Activated B cell treated with CpG ODN at 0.5 μM for 24 hours (primary cell): ENCODE measurements around the gene TSPO. TPM values are rescaled to one million over a fixed set of nuclear protein-coding genes. Genes with fewer than 3 reads are reported as not detected.

Source experiments
- ATAC-seq: fragments of 200-7000 bp; cut with Tn5 transposase; one replicate; pipeline ENCODE4 v1.10.0; 2021; ENCODE audit warnings: low read depth, mild to moderate bottlenecking, moderate library complexity
- CTCF ChIA-PET: fragments of 350-600 bp; sonication (Branson Sonifier 250); formaldehyde crosslinking; loops from one replicate; lab custom pipeline; 2021; ENCODE audit warnings: antibody characterized with exemption; lab: Charles Lee
- POLR2A ChIA-PET: fragments of 350-600 bp; sonication (Branson Sonifier 250); formaldehyde crosslinking; loops from one replicate; lab custom pipeline; 2021; ENCODE audit warnings: antibody characterized with exemption; lab: Charles Lee
- DNase-seq: peaks from one replicate; pipeline ENCODE4 v3.0.0; 2022
- H3K27ac Mint-ChIP-seq: one replicate; pipeline ENCODE4 v1.8.0; 2020; ENCODE audit warnings: mixed read lengths
- H3K27me3 Mint-ChIP-seq: one replicate; pipeline ENCODE4 v1.8.0; 2021; ENCODE audit warnings: mixed read lengths
- H3K36me3 Mint-ChIP-seq: one replicate; pipeline ENCODE4 v1.8.0; 2021; ENCODE audit warnings: low read depth, mixed read lengths
- H3K4me1 Mint-ChIP-seq: one replicate; pipeline ENCODE4 v1.8.0; 2021; ENCODE audit warnings: mixed read lengths
- H3K4me3 Mint-ChIP-seq: one replicate; pipeline ENCODE4 v1.8.0; 2020; ENCODE audit warnings: mild to moderate bottlenecking, mixed read lengths
- H3K9me3 Mint-ChIP-seq: one replicate; pipeline ENCODE4 v1.8.0; 2020; ENCODE audit warnings: mixed read lengths
- intact Hi-C: fragments of 100-400 bp; cut with micrococcal nuclease; formaldehyde crosslinking; loops from one replicate; pipeline ENCODE4 v1.15.1; 2024
- total RNA-seq: library from RNA; stranded (reverse); gene quantifications from 2 replicates; pipeline ENCODE4 v1.2.3, GENCODE V29; 2022
- TF ChIP-seq, protein P1 (sequence below): fragments of 200-600 bp; IDR thresholded peaks from one replicate; pipeline ENCODE4 v1.8.0; 2022; ENCODE audit warnings: antibody characterized with exemption, mild to moderate bottlenecking

TSPO gene
- total RNA-seq, 1 donor from 2014 or later = 40.9 TPM

GRCh38 chr22:43172191-43172590, 20.8 kb downstream of the TSPO start:
- Mint-ChIP-seq H3K27ac (no peak overlapping the region), H3K4me3 (no peak overlapping the region), H3K4me1 (no peaks in the 10 kb centered on the region), H3K9me3 (no peaks in the 10 kb centered on the region), H3K36me3 (peaks cover 62% of the 10 kb centered on the region), H3K27me3 (no peaks in the 10 kb centered on the region)
- CTCF ChIA-PET = no interaction called here
- no peak for ATAC-seq
- no peak for DNase-seq
- intact Hi-C loops = no loop called here
- TF ChIP-seq, protein P1, sequence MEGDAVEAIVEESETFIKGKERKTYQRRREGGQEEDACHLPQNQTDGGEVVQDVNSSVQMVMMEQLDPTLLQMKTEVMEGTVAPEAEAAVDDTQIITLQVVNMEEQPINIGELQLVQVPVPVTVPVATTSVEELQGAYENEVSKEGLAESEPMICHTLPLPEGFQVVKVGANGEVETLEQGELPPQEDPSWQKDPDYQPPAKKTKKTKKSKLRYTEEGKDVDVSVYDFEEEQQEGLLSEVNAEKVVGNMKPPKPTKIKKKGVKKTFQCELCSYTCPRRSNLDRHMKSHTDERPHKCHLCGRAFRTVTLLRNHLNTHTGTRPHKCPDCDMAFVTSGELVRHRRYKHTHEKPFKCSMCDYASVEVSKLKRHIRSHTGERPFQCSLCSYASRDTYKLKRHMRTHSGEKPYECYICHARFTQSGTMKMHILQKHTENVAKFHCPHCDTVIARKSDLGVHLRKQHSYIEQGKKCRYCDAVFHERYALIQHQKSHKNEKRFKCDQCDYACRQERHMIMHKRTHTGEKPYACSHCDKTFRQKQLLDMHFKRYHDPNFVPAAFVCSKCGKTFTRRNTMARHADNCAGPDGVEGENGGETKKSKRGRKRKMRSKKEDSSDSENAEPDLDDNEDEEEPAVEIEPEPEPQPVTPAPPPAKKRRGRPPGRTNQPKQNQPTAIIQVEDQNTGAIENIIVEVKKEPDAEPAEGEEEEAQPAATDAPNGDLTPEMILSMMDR = no peak
- POLR2A ChIA-PET = no interaction called here

GRCh38 chr22:43173566-43173965, 22.2 kb downstream of the TSPO start:
- CTCF ChIA-PET = no interaction called here
- POLR2A ChIA-PET = interaction anchor here (0.5 kb wide), 1 partner anchor 53 kb away, joined by 3 read pairs; no protein-coding TSS in a partner anchor
- Mint-ChIP-seq H3K4me1 (no peaks in the 10 kb centered on the region), H3K27ac (no peak overlapping the region), H3K9me3 (no peaks in the 10 kb centered on the region), H3K36me3 (peaks cover 66% of the 10 kb centered on the region), H3K4me3 (no peak overlapping the region), H3K27me3 (no peaks in the 10 kb centered on the region)
- DNase-seq (no peak), ATAC-seq (no peak)
- TF ChIP-seq, protein P1 = no peak
- intact Hi-C loops = no loop called here

DNA sequence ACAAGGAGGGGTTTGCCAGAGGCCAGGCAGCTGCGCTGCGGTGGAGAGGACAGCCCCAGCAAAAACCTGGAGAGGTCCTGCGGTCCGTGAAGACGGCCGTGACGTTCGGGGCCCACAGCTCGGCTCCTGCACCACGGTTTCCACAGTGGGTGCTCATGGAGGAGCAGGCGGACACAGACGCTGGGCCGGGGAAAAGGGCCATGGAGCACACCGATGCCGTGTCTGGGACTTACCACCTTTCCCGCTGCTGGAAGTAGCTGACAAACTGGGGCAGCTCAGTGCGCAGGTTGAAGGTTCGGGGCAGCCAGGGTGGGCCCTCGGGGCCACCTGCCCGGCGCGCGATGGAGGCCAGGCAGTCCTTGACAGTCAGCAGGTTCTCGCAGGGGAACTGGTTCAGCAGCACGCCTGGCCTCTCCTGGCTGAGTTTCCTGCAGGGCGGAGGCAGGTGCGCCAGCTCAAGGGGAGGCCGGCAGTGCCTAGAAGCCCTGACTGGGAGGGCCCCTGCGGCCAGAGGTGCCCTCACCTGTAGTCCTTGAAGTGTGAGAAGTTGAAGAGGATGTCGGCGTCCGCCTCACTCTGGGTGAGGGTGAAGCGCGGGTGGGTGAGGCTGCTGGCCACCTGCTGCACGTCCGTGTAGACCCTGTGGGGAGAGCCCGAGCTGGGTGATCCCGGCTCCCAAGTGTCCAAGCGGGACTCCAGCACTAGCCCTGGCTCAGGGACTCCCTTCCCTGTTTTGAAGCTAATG, 22.8 kb downstream of the TSPO start:
- H3K4me1 Mint-ChIP-seq = no peaks in the 10 kb centered on the region
- no peaks in the 10 kb centered on the region for H3K27me3 Mint-ChIP-seq
- H3K9me3 Mint-ChIP-seq = no peaks in the 10 kb centered on the region
- ATAC-seq (no peak), DNase-seq (no peak)
- ChIA-PET CTCF (no interaction called here), POLR2A (interaction anchor here (0.5 kb wide), 1 partner anchor 53 kb away, joined by 3 read pairs; no protein-coding TSS in a partner anchor)
- TF ChIP-seq, protein P1 = no peak
- H3K36me3 Mint-ChIP-seq = peaks cover 68% of the 10 kb centered on the region
- H3K4me3 Mint-ChIP-seq = no peak overlapping the region
- intact Hi-C loops = no loop called here
- H3K27ac Mint-ChIP-seq = no peak overlapping the region

GRCh38 chr22:43174941-43175531, 23.7 kb downstream of the TSPO start:
- Mint-ChIP-seq H3K27ac (no peak overlapping the region), H3K4me1 (no peaks in the 10 kb centered on the region), H3K36me3 (peaks cover 69% of the 10 kb centered on the region), H3K4me3 (no peak overlapping the region), H3K27me3 (no peaks in the 10 kb centered on the region), H3K9me3 (no peaks in the 10 kb centered on the region)
- ATAC-seq (no peak), DNase-seq (no peak)
- TF ChIP-seq, protein P1 = no peak
- POLR2A ChIA-PET = no interaction called here
- intact Hi-C loops = no loop called here
- CTCF ChIA-PET = no interaction called here

DNA sequence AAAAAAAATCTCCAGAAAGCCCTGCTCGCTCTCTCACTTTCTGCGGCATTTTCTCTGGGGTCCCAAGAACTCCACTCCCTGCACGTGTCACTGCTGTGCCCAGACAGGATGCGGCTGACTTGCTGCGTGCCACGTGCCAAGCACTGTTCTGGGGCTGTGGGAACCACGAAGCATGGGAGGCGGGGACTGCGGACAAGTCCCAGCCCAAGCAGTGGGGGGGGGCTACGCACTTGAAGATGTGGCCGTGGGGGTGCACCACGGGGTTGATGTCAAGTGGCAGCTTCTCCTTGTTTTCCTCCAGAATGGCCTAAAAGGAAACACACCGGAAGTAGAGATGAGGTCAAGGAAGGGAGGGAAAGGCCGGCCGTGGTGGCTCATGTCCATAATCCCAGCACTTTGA, 24.7 kb downstream of the TSPO start:
- Mint-ChIP-seq H3K27me3 (no peaks in the 10 kb centered on the region), H3K27ac (no peak overlapping the region), H3K4me1 (no peaks in the 10 kb centered on the region), H3K9me3 (no peaks in the 10 kb centered on the region), H3K4me3 (no peak overlapping the region), H3K36me3 (peaks cover 64% of the 10 kb centered on the region)
- TF ChIP-seq, protein P1 = no peak
- intact Hi-C loops = no loop called here
- ChIA-PET CTCF (no interaction called here), POLR2A (no interaction called here)
- no peak for DNase-seq
- ATAC-seq = no peak
